K562 (cell line): ENCODE measurements around the gene CWF19L1. TPM values are rescaled to one million over a fixed set of nuclear protein-coding genes. Genes with fewer than 3 reads are reported as not detected.

Experiments
- BCOR ChIP-seq: fragments of 450-650 bp; IDR thresholded peaks from 2 replicates; pipeline ENCODE4 v1.6.1; 2016
- BRD9 ChIP-seq: fragments of 450-650 bp; IDR thresholded peaks from 2 replicates; pipeline ENCODE4 v1.6.1; 2018; ENCODE audit warnings: low read depth; ENCODE audit not compliant: partially characterized antibody
- CREM ChIP-seq: IDR thresholded peaks from 2 replicates; pipeline ENCODE4 v1.6.1; 2014; ENCODE audit warnings: antibody characterized with exemption, low read depth
- CXXC5 ChIP-seq: fragments of 250-450 bp; sonication (Bioruptor Pico); IDR thresholded peaks from 2 replicates; pipeline ENCODE4 v1.8.0; 2022; ENCODE audit warnings: inconsistent platforms, mild to moderate bottlenecking, moderate library complexity
- KDM1A ChIP-seq, 2 experiments: fragments of 450-650 bp; IDR thresholded peaks; 2 replicates each; pipeline ENCODE4 v1.6.1; 2016; ENCODE audit warnings: mild to moderate bottlenecking in 2 of 2
- MBD1 ChIP-seq: fragments of 250-450 bp; sonication (Bioruptor Pico); IDR thresholded peaks from 2 replicates; pipeline ENCODE4 v1.8.0; 2022; ENCODE audit warnings: inconsistent platforms
- MCM7 ChIP-seq, 2 experiments: fragments of 450-650 bp; IDR thresholded peaks; 2 replicates each; pipeline ENCODE4 v1.6.1; 2016 to 2018
- MLLT1 ChIP-seq, 2 experiments: fragments of 450-650 bp; IDR thresholded peaks; 2 replicates each; pipeline ENCODE4 v1.6.1; 2016
- NFRKB ChIP-seq: fragments of 450-650 bp; IDR thresholded peaks from 2 replicates; pipeline ENCODE4 v1.6.1; 2016; ENCODE audit warnings: low read depth
- NR2F6 ChIP-seq: fragments of 450-650 bp; formaldehyde crosslinking; IDR thresholded peaks from 2 replicates; pipeline ENCODE4 v1.4.0; 2020; ENCODE audit warnings: mild to moderate bottlenecking
- RFX1 ChIP-seq: fragments of 450-650 bp; IDR thresholded peaks from 2 replicates; pipeline ENCODE4 v1.6.1; 2016; ENCODE audit warnings: mild to moderate bottlenecking, moderate library complexity
- SMARCA5 ChIP-seq: fragments of 450-650 bp; IDR thresholded peaks from 2 replicates; pipeline ENCODE4 v1.6.1; 2016
- TRIM24 ChIP-seq, 2 experiments: fragments of 450-650 bp; IDR thresholded peaks; 2 replicates each; pipeline ENCODE4 v1.6.1; 2016
- WHSC1 ChIP-seq: IDR thresholded peaks from one replicate; pipeline ENCODE4 v1.6.1; 2012; ENCODE audit warnings: low read length, control low read depth, inconsistent platforms
- ZBTB2 ChIP-seq: fragments of 450-650 bp; IDR thresholded peaks from 2 replicates; pipeline ENCODE4 v1.6.1; 2016; ENCODE audit warnings: antibody characterized with exemption
- ZNF121 ChIP-seq: sonication (generic); formaldehyde crosslinking; conservative IDR thresholded peaks from 2 replicates; pipeline ENCODE4 v1.8.0; 2022; ENCODE audit warnings: missing genetic modification reagents
- ZNF146 ChIP-seq: IDR thresholded peaks from one replicate; pipeline ENCODE4 v1.6.1; 2018; ENCODE audit warnings: missing compliant biosample characterization; ENCODE audit not compliant: unreplicated experiment
- ZNF23 ChIP-seq: fragments of 250-450 bp; sonication (Bioruptor Pico); IDR thresholded peaks from 2 replicates; pipeline ENCODE4 v1.4.0; 2020; ENCODE audit warnings: mild to moderate bottlenecking
- ZNF280A ChIP-seq: fragments of 450-650 bp; IDR thresholded peaks from 2 replicates; pipeline ENCODE4 v1.6.1; 2018; ENCODE audit warnings: mild to moderate bottlenecking, low read depth; ENCODE audit not compliant: partially characterized antibody
- ZNF431 ChIP-seq: sonication (generic); formaldehyde crosslinking; IDR thresholded peaks from 2 replicates; pipeline ENCODE4 v1.8.0; 2022; ENCODE audit warnings: mild to moderate bottlenecking, missing genetic modification reagents
- ZNF449 ChIP-seq: fragments of 250-450 bp; sonication (Bioruptor Pico); IDR thresholded peaks from 2 replicates; pipeline ENCODE4 v1.8.0; 2022; ENCODE audit warnings: moderate library complexity, mild to moderate bottlenecking, inconsistent platforms
- ZNF76 ChIP-seq: fragments of 250-450 bp; sonication (Bioruptor Pico); IDR thresholded peaks from 2 replicates; pipeline ENCODE4 v1.4.0; 2020; ENCODE audit warnings: mild to moderate bottlenecking, moderate library complexity, borderline replicate concordance
- ZNF766 ChIP-seq: fragments of 200-800 bp; sonication (Bioruptor generic); conservative IDR thresholded peaks from 2 replicates; pipeline ENCODE4 v1.6.1; 2016; ENCODE audit warnings: missing genetic modification characterization, missing compliant biosample characterization
- polyA plus RNA-seq, 8 experiments: library from polyadenylated mRNA; depleted of rRNA in 4 of 8; stranded (reverse) in 5 of 8; unstranded in 3 of 8; fragments of >200 nt; fragmentation: Nextera tagmentation in 2 of 8; fragmentation: Illumina TruSeq in 1 of 8; extraction: Ambion mirVana in 2 of 8; extraction: Trizol in 1 of 8; gene quantifications; 2 replicates each; pipeline versions ENCODE4 v1.2.1 to v1.2.3, GENCODE V29; 2011 to 2014; ENCODE audit warnings: inconsistent platforms in 1 of 8, missing spikeins in 1 of 8
- total RNA-seq, 7 experiments: library from RNA; depleted of rRNA in 6 of 7; stranded (reverse); fragments of >200 nt in 6 of 7; fragmentation: Illumina TruSeq in 2 of 7; extraction: Trizol in 2 of 7; gene quantifications; 2 replicates each; pipeline versions ENCODE4 v1.2.1 to v1.2.3, GENCODE V29; 2011 to 2021; ENCODE audit warnings: low replicate concordance in 1 of 7

The CWF19L1 gene
- total and polyA plus RNA-seq, 9 of the 15 experiments (the other 6 are each of a cell fraction or from before 2014, with no cell fraction given): 19.5 to 49.9 (median 30.9) TPM

- TF ChIP-seq ZNF449 (CRISPR knock-in tag): no peak
- TF ChIP-seq CREM: no peak
- TF ChIP-seq ZNF76 (CRISPR knock-in tag): no peak
- no peak for TF ChIP-seq CXXC5 (CRISPR knock-in tag)
- 0 out of 2 replicates have a peak, but pooled peaks have one; percentile 23 for TF ChIP-seq NFRKB
- no peak for TF ChIP-seq BRD9
- TF ChIP-seq ZNF431: no peak
- no peak for TF ChIP-seq MCM7 (IDR thresholded peaks at IDR 0.05)
- TF ChIP-seq ZNF121 (CRISPR knock-in tag): peak; percentile 97
- no peak for TF ChIP-seq ZNF146
- TF ChIP-seq ZNF766 (CRISPR knock-in tag): no peak
- TF ChIP-seq BCOR: peak; percentile 70; the same call in 1 of the 2 replicates
- no peak for TF ChIP-seq MLLT1 (IDR thresholded peaks at IDR 0.05)
- TF ChIP-seq ZNF280A: no peak
- no peak for TF ChIP-seq KDM1A (IDR thresholded peaks at IDR 0.05)
- TF ChIP-seq ZNF23 (CRISPR knock-in tag): no peak
- 0 out of 2 replicates have a peak, but pooled peaks have one; percentile 15 for TF ChIP-seq MBD1
- peak; percentile 47; the same call in 1 of the 2 replicates for TF ChIP-seq SMARCA5
- no peak for TF ChIP-seq ZBTB2
- no peak for TF ChIP-seq NR2F6 (CRISPR knock-in tag)
- TF ChIP-seq TRIM24 (IDR thresholded peaks at IDR 0.05): no peak
- no peak for TF ChIP-seq WHSC1
- TF ChIP-seq RFX1: no peak
Measured at GRCh38 chr10:100229819-100230422, 37.5 kb downstream of the CWF19L1 start (continued).
